SK-N-MC (cell line): ENCODE results near the gene FBXL7.

ENCODE experiments used
- DNase-seq: peaks from one replicate; pipeline ENCODE4 v3.0.0-alpha.2; 2011; ENCODE audit warnings: low read depth, low spot score
- H3K27ac ChIP-seq: fragments of 200-600 bp; sonication (generic); 2 replicates; pipeline ENCODE4 v1.5.1; 2016; ENCODE audit warnings: mixed run types
- H3K36me3 ChIP-seq: fragments of 200-600 bp; sonication (generic); 2 replicates; pipeline ENCODE4 v1.6.1; 2017; ENCODE audit warnings: antibody characterized with exemption, low read length, mixed read lengths; ENCODE audit not compliant: insufficient read depth
- H3K4me3 ChIP-seq: fragments of 200-600 bp; sonication (generic); 2 replicates; pipeline ENCODE4 v1.5.1; 2016
- H3K9ac ChIP-seq: fragments of 200-600 bp; sonication (generic); 2 replicates; pipeline ENCODE4 v1.8.0; 2017; ENCODE audit warnings: mixed run types, mixed read lengths; ENCODE audit not compliant: insufficient read length
- H3K9me3 ChIP-seq: fragments of 200-600 bp; sonication (generic); 2 replicates; pipeline ENCODE4 v1.6.1; 2017; ENCODE audit warnings: low read depth, mild to moderate bottlenecking, antibody characterized with exemption, low read length, moderate library complexity, mixed read lengths
- EZH2 ChIP-seq: fragments of 200-600 bp; sonication (generic); IDR thresholded peaks from one replicate; pipeline ENCODE4 v1.6.1; 2017; ENCODE audit warnings: antibody characterized with exemption
- FOXP2 ChIP-seq: optimal IDR thresholded peaks from 2 replicates; pipeline ENCODE3; 2011; ENCODE audit warnings: mild to moderate bottlenecking, moderate library complexity; ENCODE audit not compliant: insufficient read depth; ENCODE audit errors: extremely low read length, control extremely low read depth
- POLR2AphosphoS5 ChIP-seq: IDR thresholded peaks from 2 replicates; pipeline ENCODE4 v1.6.1; 2012; ENCODE audit warnings: mild to moderate bottlenecking, low read depth, low read length, borderline replicate concordance

FBXL7 gene

GRCh38 chr5:15558681-15559080 lies 58.7 kb downstream of the FBXL7 start:
- DNase-seq: no peak
- no peak for TF ChIP-seq EZH2
- no peak for TF ChIP-seq POLR2AphosphoS5
- TF ChIP-seq FOXP2: no peak
- H3K36me3 ChIP-seq: no peaks in the 10 kb centered on the region

GRCh38 chr5:15560421-15560820 lies 60.4 kb downstream of the FBXL7 start:
- no peak for TF ChIP-seq FOXP2
- no peak for TF ChIP-seq EZH2
- TF ChIP-seq POLR2AphosphoS5: no peak
- Histone ChIP-seq H3K4me3 (no peak overlapping the region), H3K9ac (no peak overlapping the region), H3K36me3 (no peaks in the 10 kb centered on the region), H3K9me3 (no peaks in the 10 kb centered on the region), H3K27ac (no peak overlapping the region)
- DNase-seq: no peak

More at GRCh38 chr5:15558681-15559080, 58.7 kb downstream of the FBXL7 start:
- Histone ChIP-seq H3K9me3 (no peaks in the 10 kb centered on the region), H3K27ac (no peak overlapping the region), H3K4me3 (no peak overlapping the region), H3K9ac (no peak overlapping the region)

GRCh38 chr5:15564523-15564922 lies 64.5 kb downstream of the FBXL7 start:
- H3K9ac ChIP-seq: no peak overlapping the region

GRCh38 chr5:15564957-15565356 lies 65.0 kb downstream of the FBXL7 start:
- Histone ChIP-seq H3K4me3 (no peak overlapping the region), H3K36me3 (no peaks in the 10 kb centered on the region), H3K9me3 (no peaks in the 10 kb centered on the region), H3K9ac (no peak overlapping the region), H3K27ac (no peak overlapping the region)
- DNase-seq: no peak
- TF ChIP-seq FOXP2 (no peak), EZH2 (no peak), POLR2AphosphoS5 (no peak)

More at GRCh38 chr5:15564523-15564922, 64.5 kb downstream of the FBXL7 start:
- no peak for DNase-seq
- TF ChIP-seq FOXP2 (no peak), EZH2 (no peak), POLR2AphosphoS5 (no peak)
- Histone ChIP-seq H3K4me3 (no peak overlapping the region), H3K27ac (no peak overlapping the region), H3K9me3 (no peaks in the 10 kb centered on the region), H3K36me3 (no peaks in the 10 kb centered on the region)

GRCh38 chr5:15566306-15566705 lies 66.3 kb downstream of the FBXL7 start:
- TF ChIP-seq FOXP2 (no peak), EZH2 (no peak), POLR2AphosphoS5 (no peak)
- H3K4me3 ChIP-seq: no peak overlapping the region
- H3K27ac ChIP-seq: no peak overlapping the region
- H3K9me3 ChIP-seq: no peaks in the 10 kb centered on the region
- DNase-seq: no peak
- no peak overlapping the region for H3K9ac ChIP-seq
- no peaks in the 10 kb centered on the region for H3K36me3 ChIP-seq

- Histone ChIP-seq H3K9me3 (no peaks in the 10 kb centered on the region), H3K9ac (no peak overlapping the region), H3K36me3 (no peaks in the 10 kb centered on the region), H3K4me3 (no peak overlapping the region), H3K27ac (no peak overlapping the region)
- TF ChIP-seq EZH2 (no peak), POLR2AphosphoS5 (no peak), FOXP2 (no peak)
- DNase-seq: no peak
Observed at GRCh38 chr5:15566789-15567188, 66.8 kb downstream of the FBXL7 start.

- H3K4me3 ChIP-seq: no peak overlapping the region
- H3K36me3 ChIP-seq: no peaks in the 10 kb centered on the region
- TF ChIP-seq EZH2: no peak
- no peak overlapping the region for H3K27ac ChIP-seq
- H3K9me3 ChIP-seq: no peaks in the 10 kb centered on the region
- H3K9ac ChIP-seq: no peak overlapping the region
- DNase-seq: no peak
Observed at GRCh38 chr5:15570491-15570890, 70.5 kb downstream of the FBXL7 start.

GRCh38 chr5:15571081-15571480 lies 71.1 kb downstream of the FBXL7 start:
- Histone ChIP-seq H3K27ac (no peak overlapping the region), H3K9me3 (no peaks in the 10 kb centered on the region), H3K36me3 (no peaks in the 10 kb centered on the region), H3K4me3 (no peak overlapping the region), H3K9ac (no peak overlapping the region)
- no peak for TF ChIP-seq EZH2
- TF ChIP-seq FOXP2: no peak
- TF ChIP-seq POLR2AphosphoS5: no peak
- no peak for DNase-seq

- no peak for DNase-seq
- H3K36me3 ChIP-seq: no peaks in the 10 kb centered on the region
- no peak for TF ChIP-seq FOXP2
- no peak for TF ChIP-seq EZH2
- no peak for TF ChIP-seq POLR2AphosphoS5
- no peaks in the 10 kb centered on the region for H3K9me3 ChIP-seq
- no peak overlapping the region for H3K27ac ChIP-seq
- H3K9ac ChIP-seq: no peak overlapping the region
- H3K4me3 ChIP-seq: no peak overlapping the region
Observed at GRCh38 chr5:15571618-15572017, 71.6 kb downstream of the FBXL7 start.

GRCh38 chr5:15573590-15573989 lies 73.6 kb downstream of the FBXL7 start:
- Histone ChIP-seq H3K36me3 (no peaks in the 10 kb centered on the region), H3K9ac (no peak overlapping the region), H3K27ac (no peak overlapping the region), H3K4me3 (no peak overlapping the region), H3K9me3 (no peaks in the 10 kb centered on the region)
- TF ChIP-seq EZH2 (no peak), POLR2AphosphoS5 (no peak), FOXP2 (no peak)
- DNase-seq: no peak
